HepG2 (cell line): ENCODE data around the gene CST11. TPM values are rescaled to one million over a fixed set of nuclear protein-coding genes. Genes with fewer than 3 reads are reported as not detected.

ENCODE experiments used
- ARID5B ChIP-seq: IDR thresholded peaks from 2 replicates; pipeline ENCODE4 v1.4.0; 2020; ENCODE audit warnings: mild to moderate bottlenecking, missing genetic modification reagents
- FOXA1 ChIP-seq, 2 experiments: fragments of 450-650 bp in 1 of 2; sonication (generic) in 1 of 2; formaldehyde crosslinking in 1 of 2; IDR thresholded peaks; 2 replicates each; pipeline versions ENCODE4 v1.4.0 to v1.6.1; 2016 to 2020; ENCODE audit warnings: missing genetic modification reagents in 1 of 2
- HNF1B ChIP-seq: sonication (generic); formaldehyde crosslinking; IDR thresholded peaks from 2 replicates; pipeline ENCODE4 v1.5.1; 2020; ENCODE audit warnings: mild to moderate bottlenecking, moderate library complexity, missing genetic modification reagents
- MAZ ChIP-seq, 2 experiments: sonication (generic) in 1 of 2; formaldehyde crosslinking in 1 of 2; IDR thresholded peaks; 2 replicates each; pipeline versions ENCODE4 v1.5.0 to v1.6.1; 2012 to 2020; ENCODE audit warnings: low read depth in 2 of 2, mild to moderate bottlenecking in 2 of 2, borderline replicate concordance in 1 of 2, improper control_type of control experiment in 1 of 2, low read length in 1 of 2, missing genetic modification reagents in 1 of 2, moderate library complexity in 1 of 2
- REST ChIP-seq, 2 experiments: IDR thresholded peaks; 2 replicates each; pipeline ENCODE4 v1.6.1; 2011 to 2012; ENCODE audit warnings: low read length in 2 of 2, borderline replicate concordance in 1 of 2, low read depth in 1 of 2, mild to moderate bottlenecking in 1 of 2, moderate library complexity in 1 of 2
- ZBTB43 ChIP-seq: sonication (generic); formaldehyde crosslinking; conservative IDR thresholded peaks from 2 replicates; pipeline ENCODE4 v1.4.0; 2020; ENCODE audit warnings: missing genetic modification reagents
- ZBTB49 ChIP-seq: sonication (generic); formaldehyde crosslinking; IDR thresholded peaks from 2 replicates; pipeline ENCODE4 v1.4.0; 2020; ENCODE audit warnings: missing genetic modification reagents, borderline replicate concordance
- ZBTB7A ChIP-seq: sonication (generic); formaldehyde crosslinking; IDR thresholded peaks from 2 replicates; pipeline ENCODE4 v1.8.0; 2022; ENCODE audit warnings: mild to moderate bottlenecking, missing genetic modification reagents
- ZNF30 ChIP-seq: sonication (generic); formaldehyde crosslinking; IDR thresholded peaks from 2 replicates; pipeline ENCODE4 v1.5.0; 2020; ENCODE audit warnings: mild to moderate bottlenecking, missing genetic modification reagents
- ZNF530 ChIP-seq: sonication (generic); formaldehyde crosslinking; IDR thresholded peaks from 2 replicates; pipeline ENCODE4 v1.5.0; 2020; ENCODE audit warnings: low read depth, mild to moderate bottlenecking, missing genetic modification reagents
- ZNF747 ChIP-seq: sonication (generic); formaldehyde crosslinking; IDR thresholded peaks from 2 replicates; pipeline ENCODE4 v1.8.1; 2023; ENCODE audit warnings: missing genetic modification reagents, mild to moderate bottlenecking, borderline replicate concordance
- ZNF777 ChIP-seq: sonication (generic); formaldehyde crosslinking; IDR thresholded peaks from 2 replicates; pipeline ENCODE4 v1.4.0; 2020; ENCODE audit warnings: missing genetic modification reagents
- polyA plus RNA-seq, 8 experiments: library from polyadenylated mRNA; depleted of rRNA in 3 of 8; stranded (reverse) in 7 of 8; unstranded in 1 of 8; fragments of >200 nt; fragmentation: Illumina TruSeq in 4 of 8; extraction: Trizol in 4 of 8; gene quantifications; 2 replicates each; pipeline versions ENCODE4 v1.2.1 to v1.2.3, GENCODE V29; 2011 to 2016; ENCODE audit warnings: low read depth in 4 of 8, missing spikeins in 1 of 8, mixed read lengths in 1 of 8; ENCODE audit not compliant: insufficient read depth in 1 of 8
- total RNA-seq, 5 experiments: library from RNA; depleted of rRNA; stranded (reverse); fragments of >200 nt; fragmentation: Illumina TruSeq; extraction: Trizol; gene quantifications; 2 replicates each; pipeline ENCODE4 v1.2.3, GENCODE V29; 2016; ENCODE audit warnings: low read depth in 1 of 5

Gene CST11
- total and polyA plus RNA-seq, 2 of the 13 experiments (the other 11 are each of a cell fraction or from before 2014, with no cell fraction given): not detected

GRCh38 chr20:23420943-23421931 is 31.4 kb downstream of the CST11 start, which contains the start of gene NAPB (continued):
- TF ChIP-seq FOXA1 (IDR thresholded peaks at IDR 0.05) (no peak), FOXA1 (CRISPR knock-in tag; IDR thresholded peaks at IDR 0.05) (peak; percentile 30; the same call in 1 of the 2 replicates), ZBTB43 (CRISPR knock-in tag) (0 out of 2 replicates have a peak, but pooled peaks have one; percentile 37), ZNF777 (peak; percentile 75), ZBTB49 (no peak), ZBTB7A (no peak; the same call in 1 of the 2 replicates), HNF1B (CRISPR knock-in tag) (peak; percentile 94), REST (IDR thresholded peaks at IDR 0.05; ENCODE audit: borderline replicate concordance in 1 of 2, low read depth in 1 of 2, low read length in 2 of 2) (no peak), MAZ (IDR thresholded peaks at IDR 0.05; ENCODE audit: borderline replicate concordance, low read depth, low read length) (peak; percentile 71; the same call in 1 of the 2 replicates), MAZ (CRISPR knock-in tag; IDR thresholded peaks at IDR 0.05; ENCODE audit: low read depth) (peak; percentile 92), ZNF30 (no peak), ARID5B (CRISPR knock-in tag) (peak; percentile 60; the same call in 1 of the 2 replicates), ZNF530 (CRISPR knock-in tag) (no peak), ZNF747 (peak; percentile 49; the same call in 1 of the 2 replicates)
